ENCODE results near the gene VAV3. TPM values are rescaled to one million over a fixed set of nuclear protein-coding genes. Genes with fewer than 3 reads are reported as not detected.
"Not testable (repeated sequence)": the region's sequence is repeated elsewhere in the genome, so short reads cannot be mapped to it uniquely, and the experiment has no call there.

VAV3 gene
- total RNA-seq, 1 donor from 2014 or later = 6.4 TPM

GRCh38 chr1:107739651-107740050 is 225.3 kb downstream of the VAV3 start:
- ATAC-seq (no peak), DNase-seq (ENCODE audit: low spot score) (no peak)
- intact Hi-C loops (cut with DNase I) = no loop called here

- intact Hi-C loops (cut with DNase I) = no loop called here
- DNase-seq (ENCODE audit: low spot score) (no peak), ATAC-seq (peak; percentile 74)
These were observed 225.8 kb downstream of the VAV3 start for GRCh38 chr1:107739201-107739600.

GRCh38 chr1:107733401-107733800 is 231.6 kb downstream of the VAV3 start:
- DNase-seq (ENCODE audit: low spot score); intact Hi-C loops (cut with DNase I); ATAC-seq: not testable (repeated sequence)

- no peak for DNase-seq (ENCODE audit: low spot score)
- intact Hi-C loops (cut with DNase I) = no loop called here
- no peak for ATAC-seq
These were observed 237.1 kb downstream of the VAV3 start for GRCh38 chr1:107727866-107728265.

GRCh38 chr1:107726860-107727259 is 238.1 kb downstream of the VAV3 start:
- DNase-seq (ENCODE audit: low spot score) (no peak), ATAC-seq (no peak)
- intact Hi-C loops (cut with DNase I) = no loop called here

- intact Hi-C loops (cut with DNase I) = no loop called here
- ATAC-seq = no peak
- DNase-seq (ENCODE audit: low spot score) = no peak
These were observed 240.3 kb downstream of the VAV3 start for GRCh38 chr1:107724648-107725047.

GRCh38 chr1:107720210-107720609 is 244.8 kb downstream of the VAV3 start:
- ATAC-seq; DNase-seq (ENCODE audit: low spot score); intact Hi-C loops (cut with DNase I): not testable (repeated sequence)

GRCh38 chr1:107710005-107710404 is 255.0 kb downstream of the VAV3 start:
- no peak for DNase-seq (ENCODE audit: low spot score)
- no peak for ATAC-seq
- intact Hi-C loops (cut with DNase I) = no loop called here

GRCh38 chr1:107707111-107707510 is 257.9 kb downstream of the VAV3 start:
- ATAC-seq = no peak
- no peak for DNase-seq (ENCODE audit: low spot score)
- intact Hi-C loops (cut with DNase I) = no loop called here

- no peak for ATAC-seq
- no peak for DNase-seq (ENCODE audit: low spot score)
These were observed 258.8 kb downstream of the VAV3 start for GRCh38 chr1:107706182-107706581.

GRCh38 chr1:107704911-107705310 is 260.1 kb downstream of the VAV3 start:
- DNase-seq (ENCODE audit: low spot score) (no peak), ATAC-seq (no peak)
- intact Hi-C loops (cut with DNase I) = no loop called here

More at GRCh38 chr1:107706182-107706581, 258.8 kb downstream of the VAV3 start:
- intact Hi-C loops (cut with DNase I) = no loop called here

GRCh38 chr1:107702946-107703571 is 261.9 kb downstream of the VAV3 start:
- DNase-seq (ENCODE audit: low spot score) = no peak
- ATAC-seq = no peak
- intact Hi-C loops (cut with DNase I) = no loop called here

- DNase-seq (ENCODE audit: low spot score); ATAC-seq; intact Hi-C loops (cut with DNase I): not testable (repeated sequence)
These were observed 264.3 kb downstream of the VAV3 start for GRCh38 chr1:107700651-107701050.

GRCh38 chr1:107698161-107698560 is 266.8 kb downstream of the VAV3 start:
- intact Hi-C loops (cut with DNase I) = no loop called here
- ATAC-seq (no peak), DNase-seq (ENCODE audit: low spot score) (no peak)

- DNase-seq (ENCODE audit: low spot score) = no peak
- intact Hi-C loops (cut with DNase I) = no loop called here
- no peak for ATAC-seq
These were observed 269.6 kb downstream of the VAV3 start for GRCh38 chr1:107695341-107695740.

GRCh38 chr1:107692580-107693345 is 272.2 kb downstream of the VAV3 start:
- intact Hi-C loops (cut with DNase I) = no loop called here
- no peak for DNase-seq (ENCODE audit: low spot score)
- no peak for ATAC-seq

GRCh38 chr1:107691540-107691939 is 273.4 kb downstream of the VAV3 start:
- ATAC-seq = no peak
- intact Hi-C loops (cut with DNase I) = no loop called here
- DNase-seq (ENCODE audit: low spot score) = no peak

GRCh38 chr1:107690491-107690890 is 274.5 kb downstream of the VAV3 start:
- DNase-seq (ENCODE audit: low spot score) (no peak), ATAC-seq (no peak)
- intact Hi-C loops (cut with DNase I) = no loop called here

- intact Hi-C loops (cut with DNase I) = no loop called here
- ATAC-seq = no peak
- no peak for DNase-seq (ENCODE audit: low spot score)
These were observed 275.2 kb downstream of the VAV3 start for GRCh38 chr1:107689733-107690132.

GRCh38 chr1:107689159-107689558 is 275.8 kb downstream of the VAV3 start:
- ATAC-seq = no peak
- no peak for DNase-seq (ENCODE audit: low spot score)
- intact Hi-C loops (cut with DNase I) = no loop called here
